Measurements from ENCODE around the gene GPC6.

DNA sequence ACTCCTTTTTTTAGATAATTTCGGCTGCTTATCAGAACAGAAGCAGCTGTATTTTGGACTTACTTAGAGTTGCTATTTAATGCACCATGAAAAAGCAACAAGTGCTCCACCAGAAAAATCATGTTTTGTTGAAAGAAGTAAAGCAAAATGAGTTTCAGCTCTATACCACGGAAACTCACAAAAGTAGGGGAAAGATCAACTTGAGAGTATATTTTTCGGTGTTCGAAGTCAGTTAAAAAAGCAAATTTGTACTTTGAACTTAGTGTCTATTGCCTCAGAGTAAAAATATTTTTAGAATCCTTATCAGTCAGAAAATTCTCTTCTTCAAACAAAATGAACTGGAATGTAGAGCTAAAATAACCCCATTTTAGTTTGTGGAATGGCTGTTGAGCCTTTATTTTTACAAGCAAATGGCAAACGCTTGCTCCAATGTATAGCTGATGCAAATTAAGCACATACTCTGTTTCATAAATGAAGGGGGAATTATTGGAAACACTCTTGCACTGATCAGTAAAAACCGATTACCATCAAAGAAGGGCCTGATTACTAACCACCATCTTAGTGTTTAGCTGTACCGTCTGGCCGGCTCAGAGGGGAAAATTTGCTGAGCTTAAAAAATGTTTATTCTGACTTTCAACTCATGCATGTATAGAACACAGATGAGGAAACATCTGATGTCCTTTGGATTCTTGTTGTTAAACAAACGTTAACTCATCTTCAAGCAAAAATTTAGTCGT is 540.7 kb downstream of the GPC6 start:
- no peak for TF ChIP-seq CTCF (conservative IDR thresholded peaks at IDR 0.05)
- TF ChIP-seq EZH2 (IDR thresholded peaks at IDR 0.05; ENCODE audit: low read depth): no peak
